GM12878 (cell line): Measurements from ENCODE around the gene GPR61.

Experiments
- MAX ChIP-seq: IDR thresholded peaks from 2 replicates; pipeline ENCODE4 v1.6.1; 2012; ENCODE audit warnings: low read depth, low read length, improper control_type of control experiment
- SUZ12 ChIP-seq: fragments of 200-600 bp; sonication (generic); IDR thresholded peaks from one replicate; pipeline ENCODE4 v1.6.1; 2018; ENCODE audit warnings: antibody characterized with exemption, mild to moderate bottlenecking; ENCODE audit not compliant: unreplicated experiment

- TF ChIP-seq SUZ12 (no peak), MAX (no peak)
These were observed 3.0 kb downstream of the GPR61 start for GRCh38 chr1:109542657-109543056.
